Activated CD4-positive, alpha-beta T cell treated with anti-CD3 and anti-CD28 coated beads for 48 hours (primary cell): ENCODE data around the gene SETX.
"Not testable (repeated sequence)": the region's sequence is repeated elsewhere in the genome, so short reads cannot be mapped to it uniquely, and the experiment has no call there.

ENCODE experiments used
- DNase-seq: peaks from one replicate; pipeline ENCODE4 v3.0.0-alpha.2; 2020

Gene SETX

DNA sequence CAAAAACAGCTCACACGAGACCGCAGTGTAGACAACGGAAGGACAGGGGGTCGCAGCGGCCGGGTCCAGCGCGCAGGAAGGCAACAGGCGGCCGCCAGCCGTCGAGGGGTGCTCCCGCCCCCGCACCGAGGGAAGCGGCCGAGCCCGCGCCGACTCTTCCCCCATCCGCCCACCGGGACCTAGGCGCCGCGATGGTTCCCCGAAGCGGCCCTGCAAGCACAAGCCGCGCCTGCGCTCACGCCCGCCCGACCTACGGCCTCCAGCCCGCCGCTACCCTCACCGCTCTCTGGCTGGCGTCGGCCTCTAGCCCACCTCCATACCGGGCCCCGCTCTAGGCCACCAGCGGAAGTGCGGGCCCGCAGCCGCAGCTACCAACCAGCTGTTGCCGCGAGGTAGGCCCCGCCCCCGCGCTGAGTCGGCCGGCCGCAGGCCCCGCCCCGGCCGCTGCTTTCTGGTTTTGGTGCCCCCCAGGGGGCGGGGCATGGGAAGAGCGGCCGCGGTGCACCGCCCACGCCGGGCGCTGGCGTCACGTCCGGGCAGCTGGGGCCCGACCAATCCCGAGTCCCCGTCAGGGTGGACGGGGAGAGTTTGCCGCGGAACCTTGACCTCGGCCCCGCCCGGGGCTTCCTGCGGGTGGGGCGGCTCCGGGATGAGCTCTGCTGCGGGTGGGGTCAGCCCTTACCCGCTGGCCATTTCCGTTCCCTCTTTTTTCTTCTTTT is at the start of gene SETX:
Gene SETX, minus strand, starts transcription at position 350 of the 719 bp plus-strand sequence. CDS start 5,558 bp downstream, outside the sequence.
- DNase-seq, result peak; percentile 98

DNA sequence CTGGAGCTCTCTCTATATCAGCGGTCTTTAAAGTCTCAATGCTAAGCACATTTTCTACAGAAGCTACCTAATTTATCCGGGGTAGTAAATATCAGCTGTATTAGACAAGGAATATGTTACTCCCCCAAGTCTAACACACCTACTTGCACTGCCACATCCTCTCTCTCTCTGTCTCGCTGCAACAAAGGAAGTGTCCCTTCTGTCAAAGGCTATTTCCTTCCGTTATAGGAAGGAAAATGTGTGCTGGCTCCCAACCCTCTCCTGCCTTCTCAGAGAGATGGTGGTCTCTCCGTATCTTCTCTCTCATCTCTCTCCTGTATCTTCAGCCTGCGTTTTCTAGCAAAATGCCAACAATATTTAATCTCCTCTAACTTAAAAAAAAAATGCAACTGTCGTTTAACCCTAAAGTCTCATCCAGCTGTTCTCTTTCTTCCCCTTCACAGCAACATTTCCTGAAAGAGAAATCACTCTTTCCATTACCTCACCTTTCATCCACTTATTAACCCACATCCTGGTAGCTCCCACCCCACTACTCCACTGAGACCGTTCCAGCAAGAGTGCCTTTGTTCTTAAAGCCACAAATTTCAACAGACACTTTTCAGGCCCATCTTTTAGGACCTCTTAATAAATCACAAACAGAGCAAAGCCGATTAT is 49.6 kb upstream of the SETX start:
- DNase-seq, result peak; percentile 32

DNA sequence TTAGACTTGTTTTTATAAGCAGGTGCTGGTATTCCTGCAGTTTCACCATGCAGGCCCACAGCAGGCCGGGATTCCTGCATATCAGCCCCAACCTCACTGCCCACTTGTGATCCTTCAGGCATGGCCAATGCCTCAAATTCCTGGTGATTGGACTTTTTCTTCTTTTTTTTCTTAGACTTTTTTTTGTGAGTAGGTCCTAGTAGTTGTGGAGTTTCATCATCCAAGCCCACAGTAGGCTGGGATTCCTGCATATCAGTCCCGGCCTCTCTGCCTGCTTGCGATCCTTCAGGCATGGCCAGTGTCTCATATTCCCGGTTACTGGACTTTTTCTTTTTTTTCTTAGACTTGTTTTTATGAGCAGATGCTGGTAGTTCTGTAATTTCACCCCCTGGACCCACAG is 47.0 kb upstream of the SETX start:
- DNase-seq, result no peak

GRCh38 chr9:132395560-132395959 is 40.8 kb upstream of the SETX start:
- no peak for DNase-seq

GRCh38 chr9:132391449-132391848 is 36.7 kb upstream of the SETX start:
- no peak for DNase-seq

- DNase-seq, result no peak
Measured at GRCh38 chr9:132390966-132391365, 36.2 kb upstream of the SETX start.

DNA sequence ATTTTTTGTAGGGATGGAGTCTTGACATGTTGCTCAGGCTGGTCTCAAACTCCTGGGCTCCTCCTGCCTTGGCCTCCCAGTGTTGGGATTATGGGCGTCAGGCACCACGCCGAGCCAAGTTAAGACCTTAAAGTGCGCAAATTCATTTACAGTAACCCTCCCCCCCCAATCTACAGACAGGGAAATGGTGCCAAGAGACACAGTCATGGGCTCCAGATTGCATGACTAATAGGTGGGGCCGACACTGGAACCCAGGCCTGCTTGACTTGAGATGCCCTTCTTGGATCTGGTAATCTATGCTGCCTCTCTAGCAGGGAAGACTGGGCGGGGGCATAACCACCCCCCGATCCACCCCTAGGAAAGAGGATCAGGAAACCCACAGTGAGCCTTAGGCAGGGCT is 32.3 kb upstream of the SETX start:
- DNase-seq, result no peak

GRCh38 chr9:132384376-132384775 is 29.6 kb upstream of the SETX start:
- DNase-seq, result no peak

GRCh38 chr9:132383462-132383883 is 28.7 kb upstream of the SETX start:
- DNase-seq, result no peak

GRCh38 chr9:132381966-132382541 is 27.3 kb upstream of the SETX start:
- DNase-seq, result no peak

DNA sequence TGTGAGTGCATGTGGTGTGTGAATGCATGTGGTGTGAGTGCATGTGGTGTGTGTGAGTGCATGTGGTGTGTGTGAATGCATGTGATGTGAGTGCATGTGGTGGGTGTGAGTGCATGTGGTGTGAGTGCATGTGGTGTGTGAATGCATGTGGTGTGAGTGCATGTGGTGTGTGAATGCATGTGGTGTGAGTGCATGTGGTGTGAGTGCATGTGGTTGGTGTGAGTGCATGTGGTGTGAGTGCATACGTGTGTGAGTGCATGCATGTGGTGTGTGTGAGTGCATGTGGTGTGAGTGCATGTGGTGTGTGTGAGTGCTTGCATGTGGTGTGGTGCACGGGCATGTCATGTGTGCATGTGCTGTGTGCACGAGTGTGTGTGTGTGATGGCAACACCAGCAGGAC is 23.6 kb upstream of the SETX start:
- DNase-seq, result not testable (repeated sequence)

GRCh38 chr9:132377769-132378168 is 23.0 kb upstream of the SETX start:
- DNase-seq, result not testable (repeated sequence)

GRCh38 chr9:132372177-132373095 is 17.6 kb upstream of the SETX start:
- DNase-seq, result no peak

- no peak for DNase-seq
Measured at GRCh38 chr9:132370592-132370991, 15.8 kb upstream of the SETX start.

DNA sequence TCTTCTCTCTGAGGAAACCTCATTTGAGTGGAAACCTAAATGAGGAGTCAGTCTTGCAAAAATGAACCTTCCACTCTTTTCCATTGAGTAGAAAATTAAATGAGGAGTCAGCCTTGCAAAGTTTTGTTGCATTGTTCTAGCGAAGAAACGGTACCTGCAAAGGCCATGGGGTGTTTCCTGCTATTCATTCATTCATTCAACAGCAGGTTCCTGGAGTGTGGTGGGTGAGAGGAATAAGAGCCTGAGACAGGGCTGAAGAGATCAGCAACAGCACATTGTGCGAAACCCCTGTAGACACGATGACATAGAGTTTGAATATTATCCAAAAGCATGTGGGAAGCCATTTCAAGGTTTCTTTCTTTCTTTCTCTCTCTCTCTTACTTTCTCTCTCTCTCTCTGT is 14.6 kb upstream of the SETX start:
- no peak for DNase-seq

DNA sequence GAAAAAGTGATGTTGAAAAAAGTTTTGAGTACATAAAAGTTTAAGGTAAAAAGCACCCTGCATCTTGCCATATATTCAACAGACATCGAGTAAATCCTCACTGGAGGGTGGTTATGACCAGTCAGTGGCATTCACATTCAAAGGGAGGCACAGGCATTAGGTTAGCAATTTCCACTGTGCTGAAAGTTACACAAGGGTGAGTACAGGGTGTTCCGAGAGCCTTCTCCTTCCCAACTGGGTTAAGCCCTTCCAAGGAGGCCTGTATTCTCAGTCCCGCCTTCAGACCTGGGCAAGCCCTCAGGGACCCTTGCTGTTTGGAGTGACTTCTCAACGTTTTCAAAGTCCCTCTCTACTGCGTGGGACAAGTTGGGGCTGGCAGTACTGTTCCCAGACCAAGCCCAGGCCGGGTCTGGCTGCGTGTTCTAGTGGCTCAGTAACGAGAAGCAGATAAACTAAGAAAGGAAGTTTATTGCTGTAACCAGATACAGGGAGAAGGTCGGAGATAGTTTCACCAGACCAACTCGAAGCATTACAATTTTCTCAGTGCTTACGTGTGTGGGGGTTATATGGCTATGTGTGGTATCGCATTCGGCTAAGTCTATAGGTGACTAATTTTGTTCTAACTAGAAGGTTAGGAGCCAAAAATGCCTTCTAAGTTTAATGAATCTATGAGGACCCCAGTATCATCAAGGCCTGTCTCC is 13.0 kb upstream of the SETX start:
- DNase-seq, result no peak

DNA sequence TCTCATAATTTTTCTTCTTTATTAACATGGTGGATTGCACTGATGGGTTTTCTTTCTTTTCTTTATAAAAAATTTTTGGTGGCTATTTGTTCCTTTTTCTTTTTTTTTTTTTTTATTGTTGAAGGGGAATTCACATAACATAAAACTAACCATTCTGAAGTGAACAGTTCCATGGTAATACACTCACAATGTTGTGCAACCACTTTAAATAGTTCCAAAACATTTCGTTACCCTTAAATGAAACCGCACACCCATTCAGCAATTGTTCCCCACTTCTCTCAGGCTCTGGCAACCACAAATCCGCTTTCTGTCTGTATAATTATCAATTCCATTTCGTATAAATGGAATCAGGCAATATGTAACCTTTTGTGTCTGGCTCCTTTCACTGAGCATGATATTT is 11.7 kb upstream of the SETX start:
- DNase-seq, result no peak

GRCh38 chr9:132365986-132366385 is 11.2 kb upstream of the SETX start:
- no peak for DNase-seq

- DNase-seq, result no peak
Measured at GRCh38 chr9:132364068-132364467, 9.3 kb upstream of the SETX start.

DNA sequence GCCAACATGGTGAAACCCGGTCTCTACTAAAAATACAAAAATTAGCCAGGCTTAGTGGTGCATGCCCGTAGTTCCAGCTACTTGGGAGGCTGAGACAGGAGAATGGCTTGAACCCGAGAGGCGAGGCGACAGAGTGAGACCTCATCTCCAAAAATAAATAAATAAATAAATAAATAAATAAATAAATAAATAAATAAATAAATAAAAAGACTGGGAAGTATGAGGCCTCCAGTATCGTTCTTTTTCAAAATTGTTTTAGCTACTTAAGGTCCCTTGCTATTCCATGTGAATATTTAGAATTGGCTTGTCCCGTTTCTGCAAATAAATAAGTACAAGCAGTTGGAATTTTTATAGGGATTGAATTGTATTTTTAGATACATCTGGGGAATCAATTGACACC is 3.0 kb upstream of the SETX start:
- no peak for DNase-seq

DNA sequence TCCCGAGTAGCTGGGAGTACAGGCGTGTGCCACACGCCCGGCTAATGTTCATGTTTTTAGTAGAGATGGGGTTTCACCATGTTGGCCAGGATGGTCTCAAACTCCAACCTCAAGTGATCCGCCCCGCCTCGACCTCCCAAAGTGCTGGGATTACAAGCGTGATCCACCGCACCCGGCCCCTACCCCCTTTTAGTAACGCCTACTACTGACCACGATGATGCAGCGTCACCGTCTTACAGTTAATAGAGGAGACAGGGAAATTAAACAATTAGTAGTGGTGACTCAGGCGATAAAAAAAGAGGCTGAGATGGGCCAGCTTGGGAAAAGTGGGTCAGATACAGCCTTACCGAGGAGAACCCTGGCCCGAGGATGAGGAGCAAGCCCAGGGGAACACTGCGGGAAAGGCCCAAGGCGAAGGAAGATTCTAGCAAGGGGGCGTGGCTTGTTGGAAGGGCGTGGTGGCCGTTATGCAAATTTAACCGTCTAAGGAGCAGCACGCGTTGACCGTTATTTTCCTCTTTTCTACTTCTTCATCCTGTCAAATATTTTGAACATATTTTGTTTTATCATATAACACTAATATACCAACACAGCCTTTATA is 1.6 kb upstream of the SETX start:
- no peak for DNase-seq

DNA sequence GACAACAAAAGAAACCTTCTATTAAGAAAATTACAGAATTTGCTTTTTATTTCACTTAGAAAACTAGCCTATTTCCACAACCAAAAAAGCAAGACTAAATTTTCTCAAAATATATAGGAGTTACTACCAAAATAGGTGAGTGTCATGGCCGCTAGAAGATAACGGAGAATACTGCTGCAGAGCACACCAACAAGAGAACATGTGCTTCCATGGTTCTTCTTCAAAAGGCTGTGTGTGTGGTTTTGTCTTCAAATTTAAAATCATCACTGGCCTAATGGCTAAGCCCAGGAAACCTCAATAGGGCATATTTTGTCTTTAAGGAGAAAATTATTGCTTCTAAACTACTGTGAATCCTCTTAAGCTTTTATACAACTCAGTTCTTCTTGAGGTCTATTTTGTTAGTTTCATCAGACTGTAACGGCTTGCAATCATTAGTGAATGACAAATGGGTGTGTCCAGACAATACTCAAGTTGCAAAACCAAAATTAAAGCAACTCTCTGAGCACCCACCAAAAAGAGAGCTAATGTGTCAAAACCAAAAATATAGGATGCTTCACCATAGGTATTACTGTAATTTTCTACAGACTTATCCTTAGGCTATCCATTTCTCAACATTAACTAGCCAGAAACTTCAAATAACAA is 3.3 kb downstream of the SETX start:
- DNase-seq, result no peak
